ENCODE measurements around the gene SPATA31C1.

DNA sequence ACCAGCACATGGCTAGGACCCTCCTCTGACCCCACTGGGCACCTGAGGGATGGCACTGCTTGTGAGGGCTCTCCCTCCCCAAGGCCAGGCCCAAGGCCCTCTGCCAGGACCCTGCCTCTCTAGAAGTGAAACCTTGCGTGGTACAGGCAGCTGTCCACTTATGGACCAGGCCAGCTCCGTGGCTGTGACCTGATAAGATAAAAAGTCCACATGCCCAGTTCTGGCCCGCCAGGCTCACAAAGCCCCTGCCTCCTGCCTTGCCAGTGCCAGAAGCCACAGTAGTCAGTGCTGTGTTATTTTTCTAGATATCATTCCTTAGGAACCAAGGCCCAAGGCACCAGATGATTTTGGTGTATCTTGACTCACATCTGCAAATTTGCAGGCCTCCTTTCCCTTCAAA lies 49.1 kb upstream of the SPATA31C1 start:
- no peak for TF ChIP-seq CTCF (IDR thresholded peaks at IDR 0.05; ENCODE audit: borderline replicate concordance, extremely low read depth, low read length, poor library complexity, severe bottlenecking)
- TF ChIP-seq EZH2 (IDR thresholded peaks at IDR 0.05; ENCODE audit: borderline replicate concordance, low read depth, low read length, severe bottlenecking) = no peak
